Activated T-cell treated with anti-CD3 and anti-CD28 coated beads for 4 hours (primary cell): ENCODE data around the gene NAALADL2.

Experiments
- DNase-seq: peaks from one replicate; pipeline ENCODE4 v3.0.0-alpha.2; 2020

Gene NAALADL2

GRCh38 chr3:175619369-175619768, 760.2 kb downstream of the NAALADL2 start:
- DNase-seq: no peak

GRCh38 chr3:175620093-175620492, 761.0 kb downstream of the NAALADL2 start:
- DNase-seq: no peak

- DNase-seq: no peak
Measured at GRCh38 chr3:175620532-175620931, 761.4 kb downstream of the NAALADL2 start.

GRCh38 chr3:175640958-175641357, 781.8 kb downstream of the NAALADL2 start:
- no peak for DNase-seq

- DNase-seq: no peak
Measured at GRCh38 chr3:175646865-175647264, 787.7 kb downstream of the NAALADL2 start.

- DNase-seq: no peak
Measured at GRCh38 chr3:175648899-175649298, 789.8 kb downstream of the NAALADL2 start.

GRCh38 chr3:175651716-175652115, 792.6 kb downstream of the NAALADL2 start:
- no peak for DNase-seq

- DNase-seq: no peak
Measured at GRCh38 chr3:175655351-175655750, 796.2 kb downstream of the NAALADL2 start.

GRCh38 chr3:175656461-175656860, 797.3 kb downstream of the NAALADL2 start:
- DNase-seq: no peak

- no peak for DNase-seq
Measured at GRCh38 chr3:175659670-175660350, 800.7 kb downstream of the NAALADL2 start.

GRCh38 chr3:175662815-175663214, 803.7 kb downstream of the NAALADL2 start:
- no peak for DNase-seq

GRCh38 chr3:175664911-175665310, 805.8 kb downstream of the NAALADL2 start:
- DNase-seq: no peak

GRCh38 chr3:175668300-175668699, 809.2 kb downstream of the NAALADL2 start:
- no peak for DNase-seq

GRCh38 chr3:175670557-175670956, 811.4 kb downstream of the NAALADL2 start:
- DNase-seq: no peak

- no peak for DNase-seq
Measured at GRCh38 chr3:175672119-175672689, 813.1 kb downstream of the NAALADL2 start.

GRCh38 chr3:175679568-175679967, 820.4 kb downstream of the NAALADL2 start:
- no peak for DNase-seq

- DNase-seq: no peak
Measured at GRCh38 chr3:175692256-175692655, 833.1 kb downstream of the NAALADL2 start.

GRCh38 chr3:175695251-175695650, 836.1 kb downstream of the NAALADL2 start:
- DNase-seq: no peak

GRCh38 chr3:175702956-175703355, 843.8 kb downstream of the NAALADL2 start:
- DNase-seq: no peak

- DNase-seq: no peak
Measured at GRCh38 chr3:175704366-175705055, 845.4 kb downstream of the NAALADL2 start.

GRCh38 chr3:175713268-175713667, 854.1 kb downstream of the NAALADL2 start:
- no peak for DNase-seq

- no peak for DNase-seq
Measured at GRCh38 chr3:175716446-175716845, 857.3 kb downstream of the NAALADL2 start.

GRCh38 chr3:175726228-175726627, 867.1 kb downstream of the NAALADL2 start:
- no peak for DNase-seq

- no peak for DNase-seq
Measured at GRCh38 chr3:175728566-175728965, 869.4 kb downstream of the NAALADL2 start.
